ENCODE data around the gene PRUNE2. TPM values are rescaled to one million over a fixed set of nuclear protein-coding genes. Genes with fewer than 3 reads are reported as not detected.

The PRUNE2 gene
- total and polyA plus RNA-seq, 9 donors, result 9.1 to 16.4 (median 11.9) TPM

DNA sequence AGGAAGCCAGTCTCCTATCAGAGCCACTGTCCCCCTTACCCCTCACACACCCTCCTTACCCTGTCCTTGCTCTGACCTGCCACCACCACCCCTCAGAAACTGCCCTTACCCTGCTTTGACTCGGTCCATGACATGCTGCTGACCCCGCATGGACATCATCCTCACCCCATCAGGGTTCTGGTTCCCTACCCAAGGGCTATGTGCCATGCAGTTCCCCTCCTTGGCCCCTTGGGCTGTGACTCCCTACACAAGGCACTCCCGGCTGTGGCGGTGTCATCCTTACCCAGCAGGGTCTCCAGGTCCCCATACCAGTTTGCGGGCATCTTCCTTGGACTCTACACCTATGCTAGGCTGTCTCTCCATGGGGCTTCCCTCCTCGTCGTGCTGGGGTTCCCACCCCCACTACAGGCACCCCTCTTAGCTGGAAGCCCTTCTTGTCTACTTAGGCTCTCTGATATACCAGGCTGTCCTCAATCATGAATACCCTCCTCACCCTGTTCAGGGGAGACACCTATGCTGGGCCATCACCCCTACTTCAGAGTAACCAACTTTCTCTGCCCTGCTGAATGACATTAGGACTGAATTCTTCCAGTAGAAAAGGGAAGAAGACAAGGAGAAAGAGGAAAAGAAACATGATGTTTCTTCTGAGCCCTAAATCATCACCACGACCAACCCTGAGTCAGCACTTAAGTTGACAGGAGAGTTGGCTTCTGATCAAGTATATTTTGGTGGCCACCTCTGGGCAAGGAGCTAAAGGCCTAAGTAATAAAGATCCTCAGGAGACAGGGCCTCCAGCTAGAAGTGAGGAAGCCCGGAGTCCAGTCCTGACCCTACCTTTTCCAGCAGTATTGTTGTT, 331.8 kb downstream of the PRUNE2 start:
- H3K27me3 ChIP-seq (ENCODE audit: control insufficient read depth, insufficient read depth, low read length), result no peaks in the 10 kb centered on the region
- H3K27ac ChIP-seq (ENCODE audit: low read length), result no peak overlapping the region
- peaks cover 3% of the 10 kb centered on the region for H3K9me3 ChIP-seq (replicated peaks; ENCODE audit: control insufficient read depth, low read depth, low read length)
- 92% methylated on average over 7 of the region's 9 CpGs for WGBS (ENCODE audit: insufficient coverage)
- H3K4me3 ChIP-seq (ENCODE audit: low read length), result no peak overlapping the region
- no peaks in the 10 kb centered on the region for H3K36me3 ChIP-seq (ENCODE audit: control insufficient read depth, insufficient read depth, low read length)
- H3K4me1 ChIP-seq (ENCODE audit: control insufficient read depth, insufficient read depth, low read length), result no peaks in the 10 kb centered on the region
- peak; percentile 44 for DNase-seq

DNA sequence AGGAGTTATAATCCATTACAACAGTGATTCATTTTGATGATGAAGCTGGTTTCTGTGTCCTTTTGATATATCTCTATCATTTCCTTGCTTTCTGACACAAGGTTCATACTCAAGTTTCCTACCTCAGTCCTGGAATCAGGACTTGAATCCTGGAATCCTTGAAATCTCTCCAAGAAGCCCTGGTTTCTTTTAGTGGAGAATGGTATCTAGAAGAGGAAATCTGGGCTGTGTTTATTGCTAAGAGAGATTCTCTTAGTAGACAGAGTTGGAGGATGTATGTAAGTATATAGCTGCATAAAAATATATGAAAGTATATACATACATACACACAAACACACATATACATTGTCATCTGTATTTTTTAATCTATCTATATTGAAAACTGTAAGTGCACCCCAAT, 332.5 kb downstream of the PRUNE2 start:
- no peaks in the 10 kb centered on the region for H3K4me1 ChIP-seq (ENCODE audit: control insufficient read depth, insufficient read depth, low read length)
- no peak overlapping the region for H3K4me3 ChIP-seq (ENCODE audit: low read length)
- no peak overlapping the region for H3K27ac ChIP-seq (ENCODE audit: low read length)
- DNase-seq, result no peak
- peaks cover 3% of the 10 kb centered on the region for H3K9me3 ChIP-seq (replicated peaks; ENCODE audit: control insufficient read depth, low read depth, low read length)
- H3K36me3 ChIP-seq (ENCODE audit: control insufficient read depth, insufficient read depth, low read length), result no peaks in the 10 kb centered on the region
- H3K27me3 ChIP-seq (ENCODE audit: control insufficient read depth, insufficient read depth, low read length), result no peaks in the 10 kb centered on the region

GRCh38 chr9:76572151-76572550, 333.8 kb downstream of the PRUNE2 start:
- Histone ChIP-seq H3K4me1 (ENCODE audit: control insufficient read depth, insufficient read depth, low read length) (no peaks in the 10 kb centered on the region), H3K27ac (ENCODE audit: low read length) (no peak overlapping the region), H3K4me3 (ENCODE audit: low read length) (no peak overlapping the region), H3K9me3 (replicated peaks; ENCODE audit: control insufficient read depth, low read depth, low read length) (peaks cover 3% of the 10 kb centered on the region), H3K36me3 (ENCODE audit: control insufficient read depth, insufficient read depth, low read length) (no peaks in the 10 kb centered on the region), H3K27me3 (ENCODE audit: control insufficient read depth, insufficient read depth, low read length) (no peaks in the 10 kb centered on the region)
- no peak for DNase-seq
- WGBS (ENCODE audit: insufficient coverage), result no CpG with 5 or more reads among the region's 3 CpGs

GRCh38 chr9:76571743-76572146, 334.2 kb downstream of the PRUNE2 start:
- peak; percentile 8 for DNase-seq
- peaks cover 3% of the 10 kb centered on the region for H3K9me3 ChIP-seq (replicated peaks; ENCODE audit: control insufficient read depth, low read depth, low read length)
- H3K4me1 ChIP-seq (ENCODE audit: control insufficient read depth, insufficient read depth, low read length), result no peaks in the 10 kb centered on the region
- no peaks in the 10 kb centered on the region for H3K27me3 ChIP-seq (ENCODE audit: control insufficient read depth, insufficient read depth, low read length)
- 48% methylated on average over 32 of the region's 37 CpGs for WGBS (ENCODE audit: insufficient coverage)
- peak overlapping the region; percentile 27 for H3K4me3 ChIP-seq (ENCODE audit: low read length)
- H3K36me3 ChIP-seq (ENCODE audit: control insufficient read depth, insufficient read depth, low read length), result no peaks in the 10 kb centered on the region
- no peak overlapping the region for H3K27ac ChIP-seq (ENCODE audit: low read length)

- no CpG with 5 or more reads among the region's 3 CpGs for WGBS (ENCODE audit: insufficient coverage)
- no peaks in the 10 kb centered on the region for H3K27me3 ChIP-seq (ENCODE audit: control insufficient read depth, insufficient read depth, low read length)
- H3K4me1 ChIP-seq (ENCODE audit: control insufficient read depth, insufficient read depth, low read length), result no peaks in the 10 kb centered on the region
- H3K27ac ChIP-seq (ENCODE audit: low read length), result no peak overlapping the region
- H3K36me3 ChIP-seq (ENCODE audit: control insufficient read depth, insufficient read depth, low read length), result no peaks in the 10 kb centered on the region
- peaks cover 3% of the 10 kb centered on the region for H3K9me3 ChIP-seq (replicated peaks; ENCODE audit: control insufficient read depth, low read depth, low read length)
- H3K4me3 ChIP-seq (ENCODE audit: low read length), result peak overlapping the region; percentile 27
- peak; percentile 25 for DNase-seq
Measured at GRCh38 chr9:76571288-76571687, 334.6 kb downstream of the PRUNE2 start.

GRCh38 chr9:76570826-76571225, 335.1 kb downstream of the PRUNE2 start:
- DNase-seq, result no peak
- H3K4me1 ChIP-seq (ENCODE audit: control insufficient read depth, insufficient read depth, low read length), result no peaks in the 10 kb centered on the region
- H3K4me3 ChIP-seq (ENCODE audit: low read length), result no peak overlapping the region
- H3K9me3 ChIP-seq (replicated peaks; ENCODE audit: control insufficient read depth, low read depth, low read length), result peaks cover 3% of the 10 kb centered on the region
- no CpG with 5 or more reads among the region's 2 CpGs for WGBS (ENCODE audit: insufficient coverage)
- no peaks in the 10 kb centered on the region for H3K36me3 ChIP-seq (ENCODE audit: control insufficient read depth, insufficient read depth, low read length)
- no peak overlapping the region for H3K27ac ChIP-seq (ENCODE audit: low read length)
- H3K27me3 ChIP-seq (ENCODE audit: control insufficient read depth, insufficient read depth, low read length), result no peaks in the 10 kb centered on the region

GRCh38 chr9:76567086-76567485, 338.8 kb downstream of the PRUNE2 start:
- H3K4me1 ChIP-seq (ENCODE audit: control insufficient read depth, insufficient read depth, low read length), result no peaks in the 10 kb centered on the region
- no peaks in the 10 kb centered on the region for H3K36me3 ChIP-seq (ENCODE audit: control insufficient read depth, insufficient read depth, low read length)
- no peaks in the 10 kb centered on the region for H3K27me3 ChIP-seq (ENCODE audit: control insufficient read depth, insufficient read depth, low read length)
- no peak for DNase-seq
- H3K4me3 ChIP-seq (ENCODE audit: low read length), result no peak overlapping the region
- H3K9me3 ChIP-seq (replicated peaks; ENCODE audit: control insufficient read depth, low read depth, low read length), result peaks cover 3% of the 10 kb centered on the region
- no CpG with 5 or more reads among the region's 2 CpGs for WGBS (ENCODE audit: insufficient coverage)
- no peak overlapping the region for H3K27ac ChIP-seq (ENCODE audit: low read length)

DNA sequence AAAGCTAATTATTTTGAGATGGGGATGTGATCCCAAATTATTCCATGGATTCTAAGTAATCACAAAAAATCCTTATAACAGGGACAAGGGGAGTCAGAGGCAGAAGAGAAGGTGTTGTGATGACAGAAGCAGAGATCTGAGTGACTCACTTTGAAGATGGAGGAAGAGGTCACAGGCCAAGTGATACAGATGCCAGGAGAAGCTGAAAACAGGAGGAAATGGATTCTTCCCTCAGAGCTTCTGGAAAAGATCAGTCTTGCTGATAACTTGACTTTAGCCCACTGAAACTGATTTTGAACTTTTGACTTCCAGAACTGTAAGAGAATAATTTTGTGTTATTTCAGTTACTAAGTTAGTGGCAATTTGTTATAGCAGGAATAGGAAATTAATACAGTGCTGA, 341.6 kb downstream of the PRUNE2 start:
- Histone ChIP-seq H3K27me3 (ENCODE audit: control insufficient read depth, insufficient read depth, low read length) (no peaks in the 10 kb centered on the region), H3K4me1 (ENCODE audit: control insufficient read depth, insufficient read depth, low read length) (peaks cover 2% of the 10 kb centered on the region)

DNA sequence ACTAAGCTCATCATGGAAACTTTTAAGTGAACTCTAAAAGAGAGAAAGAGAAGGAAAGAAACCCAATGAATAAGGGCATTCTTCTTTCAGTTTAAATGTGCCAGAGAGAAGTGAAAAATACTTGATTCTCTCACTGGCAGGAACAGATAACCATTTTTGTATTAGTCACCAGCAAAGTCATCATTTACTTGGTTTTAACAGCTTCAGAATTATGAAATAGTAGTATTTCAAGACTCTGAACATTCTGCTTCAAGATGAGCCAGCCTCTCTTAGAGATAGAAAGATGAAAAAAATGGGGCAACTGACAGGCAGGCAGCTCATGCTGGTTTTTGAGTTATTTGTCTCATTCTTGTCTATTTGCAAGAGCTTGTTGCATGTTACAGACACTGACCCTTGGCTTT, 343.4 kb downstream of the PRUNE2 start:
- Histone ChIP-seq H3K36me3 (ENCODE audit: control insufficient read depth, insufficient read depth, low read length) (no peaks in the 10 kb centered on the region), H3K4me3 (ENCODE audit: low read length) (no peak overlapping the region), H3K27me3 (ENCODE audit: control insufficient read depth, insufficient read depth, low read length) (no peaks in the 10 kb centered on the region), H3K9me3 (replicated peaks; ENCODE audit: control insufficient read depth, low read depth, low read length) (no peaks in the 10 kb centered on the region), H3K4me1 (ENCODE audit: control insufficient read depth, insufficient read depth, low read length) (peaks cover 2% of the 10 kb centered on the region), H3K27ac (ENCODE audit: low read length) (peak overlapping the region; percentile 59)
- DNase-seq, result peak; percentile 44

More for the DNA sequence above, 341.6 kb downstream of the PRUNE2 start:
- no peak overlapping the region for H3K4me3 ChIP-seq (ENCODE audit: low read length)
- no peaks in the 10 kb centered on the region for H3K9me3 ChIP-seq (replicated peaks; ENCODE audit: control insufficient read depth, low read depth, low read length)
- no peaks in the 10 kb centered on the region for H3K36me3 ChIP-seq (ENCODE audit: control insufficient read depth, insufficient read depth, low read length)
- no peak overlapping the region for H3K27ac ChIP-seq (ENCODE audit: low read length)
- DNase-seq, result no peak

DNA sequence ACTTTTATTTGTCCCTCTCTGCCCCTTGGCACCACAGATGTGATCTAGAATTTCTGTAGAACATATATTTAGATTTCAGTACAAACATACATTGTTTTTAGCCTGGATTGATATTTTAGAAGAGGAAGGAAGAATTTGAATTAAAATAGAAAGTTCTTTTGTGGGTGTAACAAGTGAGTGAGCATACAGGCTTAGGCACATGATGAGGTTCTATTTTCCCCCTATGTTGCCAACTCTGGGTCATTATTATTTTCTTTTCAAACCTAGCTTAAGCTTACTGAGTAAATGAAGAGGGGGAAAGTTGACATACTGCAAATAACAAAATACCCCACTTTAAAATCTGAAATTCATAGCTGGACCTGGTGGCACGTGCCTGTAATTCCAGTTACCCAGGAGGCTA, 344.0 kb downstream of the PRUNE2 start:
- Histone ChIP-seq H3K9me3 (replicated peaks; ENCODE audit: control insufficient read depth, low read depth, low read length) (no peaks in the 10 kb centered on the region), H3K4me3 (ENCODE audit: low read length) (no peak overlapping the region), H3K36me3 (ENCODE audit: control insufficient read depth, insufficient read depth, low read length) (no peaks in the 10 kb centered on the region), H3K27me3 (ENCODE audit: control insufficient read depth, insufficient read depth, low read length) (no peaks in the 10 kb centered on the region), H3K27ac (ENCODE audit: low read length) (no peak overlapping the region), H3K4me1 (ENCODE audit: control insufficient read depth, insufficient read depth, low read length) (peaks cover 2% of the 10 kb centered on the region)
- peak; percentile 18 for DNase-seq
- WGBS (ENCODE audit: insufficient coverage), result 57% methylated on average over 1 of the region's 1 CpG

All from muscle of leg (tissue), 11 donors.